Metanephros (tissue), 2 donors: ENCODE measurements around the gene ELP6. TPM values are rescaled to one million over a fixed set of nuclear protein-coding genes. Genes with fewer than 3 reads are reported as not detected.

Experiments
- small RNA-seq: library from RNA; depleted of rRNA; stranded (forward); fragments of <200 nt; gene quantifications from one replicate; pipeline ENCODE3, GENCODE V24; 2014; ENCODE audit warnings: low replicate concordance
- total RNA-seq: library from RNA; depleted of rRNA; stranded (reverse); fragments of >200 nt; gene quantifications from one replicate; pipeline ENCODE4 v1.2.3, GENCODE V29; 2014

Gene ELP6, protein sequence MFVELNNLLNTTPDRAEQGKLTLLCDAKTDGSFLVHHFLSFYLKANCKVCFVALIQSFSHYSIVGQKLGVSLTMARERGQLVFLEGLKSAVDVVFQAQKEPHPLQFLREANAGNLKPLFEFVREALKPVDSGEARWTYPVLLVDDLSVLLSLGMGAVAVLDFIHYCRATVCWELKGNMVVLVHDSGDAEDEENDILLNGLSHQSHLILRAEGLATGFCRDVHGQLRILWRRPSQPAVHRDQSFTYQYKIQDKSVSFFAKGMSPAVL
- total RNA-seq, result 35.5 TPM

DNA sequence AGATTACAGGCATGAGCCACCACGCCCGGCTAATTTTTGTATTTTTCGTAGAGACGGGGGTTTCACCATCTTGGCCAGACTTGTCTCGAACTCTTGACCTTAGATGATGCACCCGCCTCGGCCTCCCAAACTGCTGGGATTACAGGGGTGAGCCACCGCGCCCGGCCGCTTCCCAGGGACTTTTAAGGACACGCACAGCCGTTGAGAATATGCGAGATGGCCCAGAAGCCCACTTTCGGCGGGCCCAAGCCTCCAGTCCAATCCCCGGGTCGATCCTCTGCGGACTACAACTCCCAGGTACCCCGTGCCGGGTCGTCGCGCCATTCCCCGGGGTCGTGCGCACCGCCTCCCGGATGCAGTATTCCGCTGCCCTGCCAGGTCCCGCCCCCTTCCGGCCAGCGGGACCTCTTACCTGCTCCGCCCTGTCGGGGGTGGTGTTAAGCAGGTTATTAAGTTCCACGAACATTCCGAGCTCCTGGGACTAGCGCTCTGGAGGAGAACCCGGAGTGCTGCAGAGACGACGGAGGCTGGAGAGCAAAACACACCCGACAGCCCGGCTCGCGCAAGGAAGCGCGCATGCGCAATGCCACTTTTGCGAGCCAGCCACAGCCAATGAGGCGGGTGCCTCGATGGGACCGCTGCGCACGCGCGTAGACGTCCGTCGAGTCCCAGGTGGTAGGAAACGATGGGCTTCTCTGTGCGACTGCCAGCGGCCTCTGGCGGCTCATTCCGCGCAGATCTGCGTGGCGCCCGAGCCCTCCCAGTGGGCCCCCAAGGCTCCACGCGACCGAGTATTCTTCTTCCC lies at the start of gene ELP6:
Gene ELP6, minus strand, starts transcription at position 588 of the 805 bp plus-strand sequence. Its CDS starts 122 bp downstream, at position 466.

DNA sequence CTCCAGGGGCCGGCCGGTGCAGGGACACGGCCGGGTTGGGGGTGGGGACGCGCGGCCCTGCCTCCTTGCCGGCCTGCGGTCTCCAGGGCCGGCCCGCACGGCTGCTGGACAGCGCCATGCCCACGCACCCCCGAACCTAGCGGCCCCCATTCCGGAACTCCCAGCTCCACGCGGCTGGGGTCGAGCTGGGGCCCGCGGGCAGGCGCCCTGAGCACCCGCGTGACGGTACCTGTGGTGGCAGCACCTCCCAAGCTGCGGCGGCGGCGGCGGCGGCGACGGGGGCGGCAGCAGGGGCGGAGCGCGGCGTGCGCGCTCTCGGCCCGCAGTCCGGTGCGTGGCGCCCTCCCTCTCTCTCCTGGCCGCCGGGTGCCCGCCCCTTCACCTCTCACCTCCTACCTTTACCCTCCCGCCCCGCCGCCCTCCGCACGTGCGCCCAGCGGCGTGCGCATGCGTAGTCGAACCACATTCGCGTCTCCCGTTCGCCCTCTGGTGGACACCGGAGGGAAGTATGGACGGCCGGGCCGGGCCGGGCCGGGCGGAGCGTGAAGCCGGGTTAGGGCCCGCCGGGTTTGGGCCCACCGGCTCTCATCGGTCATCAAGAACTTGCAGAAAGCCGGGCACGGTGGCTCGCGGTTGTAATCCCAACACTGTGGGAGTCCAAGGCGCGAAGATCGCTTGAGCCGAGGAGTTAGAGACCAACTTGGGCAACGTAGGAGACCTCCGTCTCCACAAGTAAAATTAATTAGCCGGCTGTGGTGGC lies 37.8 kb downstream of the ELP6 start, which contains the start of gene SCAP:
Gene SCAP, minus strand, starts transcription at position 372 of the 760 bp plus-strand sequence. CDS start 32,948 bp downstream, outside the sequence.

Small RNA genes within 50 kb of the gene (small RNA-seq; reads per million reads assigned to genes)
- gene AC099778.2 (not detected), gene RN7SL870P (not detected)

Other genes starting within 250 kb of the ELP6 start
- gene KIF9, start 230.9 kb downstream of the ELP6 start, total RNA-seq, result 19.4 TPM
- gene KLHL18, start 230.8 kb downstream of the ELP6 start, total RNA-seq, result 14.6 TPM
- 25.9 TPM for gene PTPN23, start 132.7 kb downstream of the ELP6 start, total RNA-seq
- 101 TPM for gene SCAP, start 37.8 kb downstream of the ELP6 start, total RNA-seq
- 1.3 TPM for gene CSPG5, start 65.2 kb upstream of the ELP6 start, total RNA-seq